Neural progenitor cell (in vitro differentiated cells): Measurements from ENCODE around the gene HIGD1B.

Experiments
- CTCF ChIP-seq: fragments of 200-600 bp; sonication (generic); IDR thresholded peaks from 2 replicates; pipeline ENCODE4 v1.5.1; 2017; ENCODE audit warnings: antibody characterized with exemption, mild to moderate bottlenecking
- EZH2 ChIP-seq: fragments of 200-600 bp; sonication (generic); IDR thresholded peaks from 2 replicates; pipeline ENCODE4 v1.6.1; 2017; ENCODE audit warnings: antibody characterized with exemption, mild to moderate bottlenecking, moderate library complexity
- EZH2phosphoT487 ChIP-seq: fragments of 200-600 bp; sonication (generic); IDR thresholded peaks from 2 replicates; pipeline ENCODE4 v1.6.1; 2017; ENCODE audit warnings: antibody characterized with exemption

- TF ChIP-seq CTCF = no peak
- TF ChIP-seq EZH2 = no peak
- no peak for TF ChIP-seq EZH2phosphoT487
Measured at GRCh38 chr17:44850612-44851011, 2.9 kb downstream of the HIGD1B start.
